ENCODE measurements around the gene NAPG. TPM values are rescaled to one million over a fixed set of nuclear protein-coding genes. Genes with fewer than 3 reads are reported as not detected.
A peak's percentile ranks its signal among the peaks of the same experiment; 100 is the strongest.
"Not testable (repeated sequence)": the region's sequence is repeated elsewhere in the genome, so short reads cannot be mapped to it uniquely, and the experiment has no call there.

Gene NAPG
- total RNA-seq, 6 donors from 2014 or later: 16.8 to 72.0 (median 34.0) TPM

DNA sequence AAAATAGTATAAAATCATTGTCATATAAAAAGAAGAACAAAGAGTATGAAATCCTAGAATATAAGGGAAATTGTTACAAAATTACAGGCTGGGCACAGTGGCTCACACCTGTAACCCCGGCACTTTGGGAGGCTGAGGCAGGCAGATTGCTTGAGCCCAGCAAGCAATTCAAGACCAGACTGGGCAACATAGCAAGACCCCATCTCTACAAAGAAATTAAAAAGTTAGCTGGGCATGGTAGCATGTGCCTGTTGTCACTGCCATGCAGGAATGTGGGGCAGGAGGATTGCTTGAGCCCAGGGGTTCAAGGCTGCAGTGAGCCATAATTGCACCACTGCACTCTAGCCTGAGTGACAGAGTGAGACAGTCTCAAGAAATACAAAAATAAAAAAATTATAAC is 44.8 kb downstream of the NAPG start:
- 97 to 100% methylated on average over 1 of the region's 1 CpG for WGBS, 2 donors
- ATAC-seq (ENCODE audit: low FRiP score in 2 of 2) (no peak), DNase-seq (no peak)
- Histone ChIP-seq H3K27me3 (no peaks in the 10 kb centered on the region), H3K27ac (no peak overlapping the region), H3K9me3 (no peaks in the 10 kb centered on the region), H3K4me1 (no peaks in the 10 kb centered on the region), H3K36me3 (no peaks in the 10 kb centered on the region), H3K4me3 (no peak overlapping the region)
- TF ChIP-seq POLR2A (IDR thresholded peaks at IDR 0.05) (no peak), EP300 (IDR thresholded peaks at IDR 0.05) (no peak), POLR2AphosphoS5 (IDR thresholded peaks at IDR 0.05) (no peak)
- TF ChIP-seq, protein P1, sequence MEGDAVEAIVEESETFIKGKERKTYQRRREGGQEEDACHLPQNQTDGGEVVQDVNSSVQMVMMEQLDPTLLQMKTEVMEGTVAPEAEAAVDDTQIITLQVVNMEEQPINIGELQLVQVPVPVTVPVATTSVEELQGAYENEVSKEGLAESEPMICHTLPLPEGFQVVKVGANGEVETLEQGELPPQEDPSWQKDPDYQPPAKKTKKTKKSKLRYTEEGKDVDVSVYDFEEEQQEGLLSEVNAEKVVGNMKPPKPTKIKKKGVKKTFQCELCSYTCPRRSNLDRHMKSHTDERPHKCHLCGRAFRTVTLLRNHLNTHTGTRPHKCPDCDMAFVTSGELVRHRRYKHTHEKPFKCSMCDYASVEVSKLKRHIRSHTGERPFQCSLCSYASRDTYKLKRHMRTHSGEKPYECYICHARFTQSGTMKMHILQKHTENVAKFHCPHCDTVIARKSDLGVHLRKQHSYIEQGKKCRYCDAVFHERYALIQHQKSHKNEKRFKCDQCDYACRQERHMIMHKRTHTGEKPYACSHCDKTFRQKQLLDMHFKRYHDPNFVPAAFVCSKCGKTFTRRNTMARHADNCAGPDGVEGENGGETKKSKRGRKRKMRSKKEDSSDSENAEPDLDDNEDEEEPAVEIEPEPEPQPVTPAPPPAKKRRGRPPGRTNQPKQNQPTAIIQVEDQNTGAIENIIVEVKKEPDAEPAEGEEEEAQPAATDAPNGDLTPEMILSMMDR (IDR thresholded peaks at IDR 0.05): no peak

DNA sequence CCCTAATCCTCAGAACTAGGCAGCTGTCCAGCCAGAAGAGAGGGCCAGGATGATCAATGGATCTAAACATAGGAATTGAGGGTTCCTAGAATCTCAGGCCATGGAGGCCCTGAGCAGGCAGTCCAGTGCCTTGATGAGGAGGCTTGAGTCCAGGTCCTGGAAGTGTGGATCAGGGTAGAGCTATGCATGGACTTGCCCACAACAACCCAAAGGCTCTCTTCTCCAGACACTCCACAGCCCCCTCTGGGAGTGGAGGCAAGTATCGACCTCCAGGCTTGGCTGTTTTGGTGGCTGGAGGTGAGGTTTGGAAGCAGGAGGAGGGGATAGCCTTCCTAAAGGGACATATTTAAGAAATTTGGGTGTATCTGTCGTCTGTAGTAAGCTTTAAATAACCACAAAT is 45.7 kb downstream of the NAPG start:
- Histone ChIP-seq H3K4me3 (no peak overlapping the region), H3K27me3 (no peaks in the 10 kb centered on the region), H3K36me3 (no peaks in the 10 kb centered on the region), H3K27ac (no peak overlapping the region), H3K9me3 (no peaks in the 10 kb centered on the region), H3K4me1 (no peaks in the 10 kb centered on the region)
- TF ChIP-seq, protein P1 (IDR thresholded peaks at IDR 0.05): no peak
- TF ChIP-seq POLR2AphosphoS5 (IDR thresholded peaks at IDR 0.05) (no peak), POLR2A (IDR thresholded peaks at IDR 0.05) (no peak), EP300 (IDR thresholded peaks at IDR 0.05) (no peak)
- ATAC-seq (ENCODE audit: low FRiP score in 2 of 2) (no peak), DNase-seq (no peak)
- 46 to 75% methylated on average over 2 of the region's 2 CpGs for WGBS, 2 donors

DNA sequence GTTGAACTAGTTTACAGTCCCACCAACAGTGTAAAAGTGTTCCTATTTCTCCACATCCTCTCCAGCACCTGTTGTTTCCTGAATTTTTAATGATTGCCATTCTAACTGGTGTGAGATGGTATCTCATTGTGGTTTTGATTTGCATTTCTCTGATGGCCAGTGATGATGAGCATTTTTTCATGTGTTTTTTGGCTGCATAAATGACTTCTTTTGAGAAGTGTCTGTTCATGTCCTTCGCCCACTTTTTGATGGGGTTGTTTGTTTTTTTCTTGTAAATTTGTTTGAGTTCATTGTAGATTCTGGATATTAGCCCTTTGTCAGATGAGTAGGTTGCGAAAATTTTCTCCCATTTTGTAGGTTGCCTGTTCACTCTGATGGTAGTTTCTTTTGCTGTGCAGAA is 47.4 kb downstream of the NAPG start:
- H3K9me3 ChIP-seq; H3K27ac ChIP-seq; H3K27me3 ChIP-seq; H3K36me3 ChIP-seq; ATAC-seq (ENCODE audit: low FRiP score in 2 of 2); H3K4me1 ChIP-seq; H3K4me3 ChIP-seq; DNase-seq: not testable (repeated sequence)
- no CpG with 5 or more reads among the region's 2 CpGs for WGBS, 2 donors

DNA sequence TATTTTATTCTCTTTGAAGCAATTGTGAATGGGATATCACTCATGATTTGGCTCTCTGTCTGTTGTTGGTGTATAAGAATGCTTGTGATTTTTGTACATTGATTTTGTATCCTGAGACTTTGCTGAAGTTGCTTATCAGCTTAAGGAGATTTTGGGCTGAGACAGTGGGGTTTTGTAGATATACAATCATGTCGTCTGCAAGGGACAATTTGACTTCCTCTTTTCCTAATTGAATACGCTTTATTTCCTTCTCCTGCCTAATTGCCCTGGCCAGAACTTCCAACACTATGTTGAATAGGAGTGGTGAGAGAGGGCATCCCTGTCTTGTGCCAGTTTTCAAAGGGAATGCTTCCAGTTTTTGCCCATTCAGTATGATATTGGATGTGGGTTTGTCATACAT is 48.6 kb downstream of the NAPG start:
- not testable (repeated sequence) for H3K36me3 ChIP-seq; ATAC-seq (ENCODE audit: low FRiP score in 2 of 2); H3K27ac ChIP-seq; H3K9me3 ChIP-seq; H3K27me3 ChIP-seq; H3K4me1 ChIP-seq; H3K4me3 ChIP-seq; DNase-seq
- 45 to 55% methylated on average over 2 of the region's 2 CpGs for WGBS, 2 donors

DNA sequence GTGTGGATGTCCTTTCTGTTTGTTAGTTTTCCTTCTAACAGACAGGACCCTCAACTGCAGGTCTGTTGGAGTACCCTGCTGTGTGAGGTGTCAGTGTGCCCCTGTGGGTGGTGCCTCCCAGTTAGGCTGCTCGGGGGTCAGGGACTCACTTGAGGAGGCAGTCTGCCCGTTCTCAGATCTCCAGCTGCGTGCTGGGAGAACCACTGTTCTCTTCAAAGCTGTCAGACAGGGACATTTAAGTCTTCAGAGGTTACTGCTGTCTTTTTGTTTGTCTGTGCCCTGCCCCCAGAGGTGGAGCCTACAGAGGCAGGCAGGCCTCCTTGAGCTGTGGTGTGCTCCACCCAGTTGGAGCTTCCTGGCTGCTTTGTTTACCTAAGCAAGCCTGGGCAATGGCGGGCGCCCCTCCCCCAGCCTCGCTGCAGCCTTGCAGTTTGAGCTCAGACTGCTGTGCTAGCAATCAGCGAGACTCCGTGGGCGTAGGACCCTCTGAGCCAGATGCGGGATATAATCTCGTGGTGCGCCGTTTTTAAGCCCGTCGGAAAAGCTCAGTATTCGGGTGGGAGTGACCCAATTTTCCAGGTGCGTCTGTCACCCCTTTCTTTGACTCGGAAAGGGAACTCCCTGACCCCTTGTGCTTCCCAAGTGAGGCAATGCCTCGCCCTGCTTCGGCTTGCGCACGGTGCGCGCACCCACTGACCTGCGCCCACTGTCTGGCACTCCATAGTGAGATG is 52.2 kb downstream of the NAPG start:
- H3K4me1 ChIP-seq; H3K36me3 ChIP-seq; H3K4me3 ChIP-seq; H3K27ac ChIP-seq; H3K9me3 ChIP-seq; ATAC-seq (ENCODE audit: low FRiP score in 2 of 2); H3K27me3 ChIP-seq: not testable (repeated sequence)
- DNase-seq: peak in 1 of 2 donors; percentile 61
- 83 to 88% methylated on average over 19 to 25 of the region's 25 CpGs for whole genome bisulfite sequencing, 2 donors

DNA sequence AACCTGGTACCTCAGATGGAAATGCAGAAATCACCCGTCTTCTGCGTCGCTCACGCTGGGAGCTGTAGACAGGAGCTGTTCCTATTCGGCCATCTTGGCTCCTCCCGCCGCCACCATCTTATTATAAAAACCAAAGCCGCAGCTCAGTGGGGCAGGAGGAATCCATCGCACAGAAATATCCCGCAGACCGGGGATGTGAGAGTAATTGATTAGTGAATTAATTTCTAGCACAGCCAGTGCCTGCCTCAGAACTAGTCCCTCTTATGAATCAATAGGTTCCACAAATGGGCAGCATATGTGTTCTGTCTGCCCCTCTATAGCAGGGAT is 52.7 kb downstream of the NAPG start:
- not testable (repeated sequence) for DNase-seq; H3K9me3 ChIP-seq; H3K27me3 ChIP-seq; H3K4me1 ChIP-seq; H3K27ac ChIP-seq; H3K36me3 ChIP-seq; H3K4me3 ChIP-seq; ATAC-seq (ENCODE audit: low FRiP score in 2 of 2)
- 94 to 99% methylated on average over 11 of the region's 11 CpGs for WGBS, 2 donors

DNA sequence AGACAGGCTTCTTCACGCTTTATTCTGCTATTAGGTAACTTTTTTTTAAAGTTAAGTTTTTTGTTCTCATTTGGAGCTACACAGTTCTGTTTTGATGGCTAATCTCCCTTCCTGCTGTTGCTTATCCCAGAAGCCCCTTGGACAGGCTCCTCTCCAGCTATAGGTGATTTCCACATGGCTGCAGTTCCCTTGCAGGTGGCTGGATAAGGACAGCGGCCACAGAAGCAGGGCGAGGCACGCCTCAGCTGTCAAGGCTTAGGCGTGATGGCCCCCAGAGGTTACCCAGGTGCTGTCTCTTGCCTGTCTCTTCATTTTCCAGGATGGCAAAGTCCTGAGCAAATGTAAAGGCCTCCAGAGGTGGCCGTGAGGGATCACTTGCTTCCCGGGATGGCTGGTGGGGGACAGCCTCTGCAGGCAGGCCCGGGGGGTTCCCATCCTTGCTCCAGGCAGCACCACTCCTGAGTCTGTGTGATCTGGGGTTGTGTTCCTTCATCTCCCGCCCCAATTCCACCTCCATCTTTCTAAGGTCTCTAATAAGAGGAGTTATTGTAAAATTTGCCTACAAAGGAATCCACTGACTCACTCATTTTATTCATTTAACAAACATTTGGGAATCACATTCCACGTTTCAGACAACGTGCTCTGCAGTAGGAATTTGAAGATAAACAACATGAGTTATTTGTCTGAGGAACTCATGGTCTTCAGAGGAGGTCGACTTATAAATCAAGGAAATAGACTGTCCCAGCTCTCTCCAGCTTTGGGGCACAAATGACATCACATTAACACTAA is 53.4 kb downstream of the NAPG start:
- DNase-seq: peak in 1 of 2 donors; percentile 31
- 76 to 82% methylated on average over 9 to 12 of the region's 12 CpGs for WGBS, 2 donors

More for the DNA sequence above, 53.4 kb downstream of the NAPG start:
- H3K9me3 ChIP-seq: no peaks in the 10 kb centered on the region
- no peaks in the 10 kb centered on the region for H3K36me3 ChIP-seq
- ATAC-seq (ENCODE audit: low FRiP score in 2 of 2): no peak
- H3K4me1 ChIP-seq: no peaks in the 10 kb centered on the region
- no peak overlapping the region for H3K4me3 ChIP-seq
- H3K27ac ChIP-seq: no peak overlapping the region
- TF ChIP-seq EP300 (IDR thresholded peaks at IDR 0.05): no peak
- H3K27me3 ChIP-seq: no peaks in the 10 kb centered on the region
